CD4-positive, alpha-beta T cell treated with Interleukin-4 for 4 hours (primary cell): ENCODE results near the gene CPNE2.
A peak's percentile ranks its signal among the peaks of the same experiment; 100 is the strongest.

Experiments
- DNase-seq: peaks from one replicate; pipeline ENCODE4 v3.0.0-alpha.2; 2020

The CPNE2 gene

GRCh38 chr16:57127037-57127763 is 34.8 kb downstream of the CPNE2 start:
- DNase-seq, result no peak

DNA sequence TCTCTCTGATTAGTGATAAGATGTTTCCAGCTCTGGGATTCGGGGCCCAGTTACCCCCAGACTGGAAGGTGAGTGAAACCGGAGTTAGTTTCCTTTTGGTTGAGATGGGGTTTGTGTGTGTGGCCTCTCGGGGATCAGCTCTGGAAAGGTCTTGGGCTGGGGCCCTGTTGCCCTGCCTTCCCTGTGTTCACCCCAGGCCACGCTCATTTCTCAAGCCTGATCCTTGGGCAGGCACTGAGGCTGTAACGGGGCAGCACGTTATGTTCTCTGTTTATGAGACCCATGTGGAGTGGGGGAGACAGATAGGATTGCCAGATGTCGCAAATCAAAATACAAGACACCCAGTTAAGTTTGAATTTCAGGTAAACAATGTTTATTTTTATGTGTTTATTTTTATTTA is 35.5 kb downstream of the CPNE2 start:
- DNase-seq, result no peak

GRCh38 chr16:57128771-57129389 is 36.5 kb downstream of the CPNE2 start:
- DNase-seq, result peak; percentile 68

- no peak for DNase-seq
Measured at GRCh38 chr16:57130950-57131321, 38.6 kb downstream of the CPNE2 start.

DNA sequence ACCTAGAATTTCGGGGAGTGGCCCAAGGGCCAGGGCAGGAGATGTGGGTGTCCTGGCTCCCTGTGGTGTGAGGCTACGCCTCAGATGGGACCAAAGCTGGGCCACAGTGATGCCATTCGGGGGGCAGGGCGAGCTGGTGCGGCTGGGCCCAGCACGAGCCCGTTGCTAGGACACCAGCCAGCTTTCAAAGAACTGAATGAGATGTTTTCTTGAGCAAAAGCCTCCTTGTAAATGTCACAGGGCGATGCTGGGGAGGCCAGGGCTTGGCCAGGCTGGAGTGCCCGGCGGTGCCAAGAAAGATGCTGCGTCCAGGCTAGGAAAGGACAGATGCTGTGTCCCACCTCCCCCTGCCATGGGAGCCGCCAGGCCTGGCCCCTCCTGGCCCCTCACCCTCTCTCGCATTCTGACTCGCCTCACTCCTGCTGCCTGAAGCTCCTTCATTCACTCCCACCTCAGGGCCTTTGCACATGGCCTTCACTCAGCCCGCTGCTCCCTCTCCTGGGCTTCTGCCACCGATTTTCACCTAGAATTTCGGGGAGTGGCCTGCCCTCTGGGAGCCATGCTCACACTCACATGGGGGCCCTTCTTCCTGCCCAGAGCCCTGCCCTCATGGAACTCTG is 39.1 kb downstream of the CPNE2 start:
- DNase-seq, result no peak

DNA sequence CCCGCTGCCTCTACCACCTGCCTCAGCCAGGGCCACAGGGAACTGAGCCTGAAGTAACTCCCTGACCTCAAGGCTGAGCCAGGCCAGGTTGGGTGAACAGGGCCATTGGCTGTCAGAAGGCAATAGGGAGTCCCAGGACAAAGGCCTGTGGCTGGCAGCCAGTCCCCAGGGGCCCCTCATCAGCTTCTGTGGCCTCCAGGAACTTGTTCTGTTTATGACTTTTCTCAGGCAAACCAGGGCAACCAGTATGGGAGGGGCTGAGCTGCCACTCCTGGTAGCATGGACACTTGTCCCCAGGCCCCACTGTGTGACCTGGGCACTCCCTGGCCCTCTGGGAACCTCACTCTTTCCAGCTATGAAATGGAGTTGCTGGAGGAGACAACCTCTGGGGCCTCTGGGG is 40.1 kb downstream of the CPNE2 start:
- no peak for DNase-seq

DNA sequence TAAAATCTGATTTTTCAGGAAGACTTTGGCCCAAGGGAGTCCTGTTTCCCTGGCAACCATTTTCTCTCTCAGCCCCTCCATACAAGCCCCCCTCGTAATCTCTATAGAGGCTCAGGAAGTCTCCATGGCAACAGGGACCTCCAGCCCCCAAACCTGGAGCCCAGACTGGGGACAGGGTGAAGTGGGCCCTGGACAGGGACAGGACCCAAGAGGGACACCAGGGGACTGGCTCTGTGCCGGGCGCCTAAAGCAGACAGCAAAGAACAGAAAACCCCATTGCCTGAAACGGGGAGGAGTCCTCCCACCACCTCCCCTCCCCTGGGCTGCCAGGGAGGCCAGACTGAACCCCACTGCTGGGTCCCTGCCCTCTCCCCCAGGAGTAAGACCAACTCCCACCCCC is 40.6 kb downstream of the CPNE2 start:
- no peak for DNase-seq

- no peak for DNase-seq
Measured at GRCh38 chr16:57133886-57134285, 41.5 kb downstream of the CPNE2 start.

DNA sequence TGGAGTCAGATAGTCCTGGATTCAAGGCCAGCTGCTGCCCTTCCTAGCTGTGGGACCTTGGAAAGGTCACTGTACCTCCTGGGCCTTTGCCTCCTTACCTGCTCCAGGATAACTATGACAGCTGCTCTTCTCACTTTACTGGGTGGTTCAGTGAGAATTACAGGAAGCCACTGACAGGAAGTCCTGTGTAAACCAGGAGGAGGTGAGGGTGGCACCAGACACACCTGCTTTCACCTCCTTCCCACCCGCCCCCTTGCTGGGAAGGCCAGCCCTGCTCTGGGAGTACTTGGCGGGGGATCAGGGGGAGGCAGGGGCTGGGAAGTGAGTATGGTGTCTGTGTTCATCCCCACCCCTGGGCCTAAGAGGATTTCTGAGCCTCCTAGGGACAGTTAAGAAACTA is 42.6 kb downstream of the CPNE2 start:
- DNase-seq, result peak; percentile 58

GRCh38 chr16:57137043-57137442 is 44.7 kb downstream of the CPNE2 start:
- DNase-seq, result no peak

DNA sequence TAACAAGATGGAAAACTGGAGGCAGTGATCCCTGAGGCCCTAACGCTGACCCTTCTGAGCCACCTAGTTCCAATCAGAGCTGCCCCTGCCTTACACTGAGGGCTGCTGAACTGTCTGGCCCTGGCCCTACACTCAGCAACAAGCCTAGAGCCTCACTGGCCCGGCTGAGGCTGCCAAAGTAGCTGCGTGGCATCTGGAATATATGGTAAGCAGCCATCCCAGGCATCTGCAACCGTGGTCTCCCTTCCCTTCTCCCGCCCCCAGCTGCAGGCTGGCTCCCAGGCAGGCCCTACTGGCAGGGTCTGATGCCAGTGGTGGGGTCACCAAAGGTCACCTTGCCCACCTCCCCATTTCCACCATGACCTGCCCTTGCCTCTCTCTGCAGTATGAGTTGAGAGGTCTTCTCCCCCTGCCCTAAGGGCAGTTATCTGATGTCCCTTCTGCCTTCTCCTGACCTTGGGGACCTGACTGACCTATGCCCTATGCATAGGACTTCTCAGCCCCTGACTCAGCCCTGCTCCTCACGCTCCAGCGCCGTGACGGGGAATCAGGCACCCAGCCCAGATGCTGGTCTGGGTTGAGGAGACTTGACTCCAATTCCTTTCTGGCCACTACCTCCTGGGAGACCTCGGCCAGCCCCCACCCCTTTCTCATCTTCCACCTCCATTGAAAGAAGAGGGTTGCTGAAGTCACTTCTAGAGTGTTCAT is 45.3 kb downstream of the CPNE2 start:
- DNase-seq, result no peak

DNA sequence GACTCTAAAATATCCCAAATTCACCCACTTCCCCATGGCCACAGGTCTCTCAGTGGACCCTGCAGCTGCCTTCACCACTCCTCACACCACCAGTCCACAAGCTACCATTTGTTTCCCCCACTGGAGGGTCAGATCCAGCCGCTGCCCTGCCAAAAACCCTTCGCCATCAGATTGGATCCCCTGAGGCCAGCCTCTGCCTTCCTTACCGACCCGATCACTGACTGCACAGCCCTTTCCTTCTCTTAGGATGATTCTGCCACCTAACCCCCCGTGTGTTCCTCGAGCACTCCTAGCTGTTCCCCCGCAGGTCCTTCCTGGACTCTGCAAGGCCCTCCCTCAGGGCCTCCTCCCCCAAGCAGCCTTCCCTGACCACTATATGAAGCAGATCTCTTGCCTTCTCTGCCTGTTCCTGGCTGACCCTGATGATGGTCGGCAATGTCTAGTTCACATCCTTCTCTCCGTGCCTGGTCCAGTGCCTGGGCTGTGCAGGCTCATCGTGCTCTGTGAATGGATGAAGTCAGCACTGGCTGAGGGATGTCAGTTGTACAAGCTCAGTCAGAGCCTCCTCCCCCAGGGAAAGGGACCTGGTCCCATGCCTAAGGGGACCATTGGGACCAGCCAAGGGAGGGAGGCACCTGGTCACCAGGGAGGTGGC is 46.0 kb downstream of the CPNE2 start:
- no peak for DNase-seq

- no peak for DNase-seq
Measured at GRCh38 chr16:57140931-57141668, 48.7 kb downstream of the CPNE2 start.

DNA sequence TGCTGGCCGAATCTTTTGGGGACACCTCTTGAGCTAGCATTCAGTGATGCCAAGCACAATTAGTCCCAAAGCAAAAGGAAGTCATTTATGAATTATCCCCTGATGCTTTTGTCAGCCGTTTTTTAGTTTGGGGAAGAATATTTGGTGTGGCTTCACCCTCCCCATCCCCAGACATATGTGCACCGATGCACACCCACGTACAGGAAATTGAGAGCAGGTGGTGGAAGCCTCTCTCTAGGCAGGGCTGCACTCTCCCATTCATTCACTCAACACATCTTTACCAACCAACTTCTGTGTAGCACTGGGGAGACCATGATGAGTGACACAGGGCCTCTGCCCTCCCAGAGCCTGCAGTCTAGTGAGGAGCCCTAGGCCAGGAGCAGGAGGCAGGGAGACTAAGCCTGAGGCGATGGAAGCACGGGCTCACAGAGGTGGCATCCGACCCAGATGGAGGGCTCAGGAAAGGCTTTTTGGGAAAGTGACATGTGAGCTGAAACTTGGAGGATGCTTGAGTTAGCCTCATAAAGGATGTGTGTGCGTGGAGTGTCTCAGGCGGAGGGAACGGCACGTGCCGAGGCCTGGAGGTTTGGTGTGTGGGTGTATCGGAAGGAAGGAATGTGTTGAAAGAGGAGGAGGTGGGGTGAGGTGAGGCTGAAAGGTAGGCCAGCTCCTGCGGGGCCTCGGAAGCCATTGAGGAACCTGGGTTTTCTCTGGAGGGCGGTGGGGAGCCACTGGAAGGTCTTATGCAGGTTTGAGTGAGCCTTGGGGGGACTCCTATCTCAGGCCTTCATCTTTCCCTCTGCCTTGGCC is 49.6 kb downstream of the CPNE2 start:
- DNase-seq, result no peak

- DNase-seq, result no peak
Measured at GRCh38 chr16:57143149-57143921, 51.0 kb downstream of the CPNE2 start.

DNA sequence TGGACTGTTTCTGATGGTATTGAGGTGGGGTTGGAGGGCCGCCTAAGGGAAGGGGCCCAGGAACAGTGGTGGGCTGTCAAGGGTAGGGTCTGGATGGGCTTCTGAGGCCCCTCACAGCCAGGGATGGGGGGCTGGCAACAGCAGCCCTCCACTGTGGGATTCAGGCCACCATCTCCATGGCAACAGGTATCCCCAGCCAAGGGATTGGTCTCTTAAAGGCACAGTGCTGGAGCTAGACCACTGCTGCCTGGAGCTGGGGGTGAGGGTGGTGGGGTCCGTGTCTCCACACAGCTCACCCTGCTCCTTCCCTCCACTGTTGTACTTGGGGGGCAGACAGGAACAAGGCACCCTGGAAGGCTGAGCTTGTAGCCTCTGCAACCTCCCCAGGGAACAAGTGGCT is 51.6 kb downstream of the CPNE2 start:
- no peak for DNase-seq

DNA sequence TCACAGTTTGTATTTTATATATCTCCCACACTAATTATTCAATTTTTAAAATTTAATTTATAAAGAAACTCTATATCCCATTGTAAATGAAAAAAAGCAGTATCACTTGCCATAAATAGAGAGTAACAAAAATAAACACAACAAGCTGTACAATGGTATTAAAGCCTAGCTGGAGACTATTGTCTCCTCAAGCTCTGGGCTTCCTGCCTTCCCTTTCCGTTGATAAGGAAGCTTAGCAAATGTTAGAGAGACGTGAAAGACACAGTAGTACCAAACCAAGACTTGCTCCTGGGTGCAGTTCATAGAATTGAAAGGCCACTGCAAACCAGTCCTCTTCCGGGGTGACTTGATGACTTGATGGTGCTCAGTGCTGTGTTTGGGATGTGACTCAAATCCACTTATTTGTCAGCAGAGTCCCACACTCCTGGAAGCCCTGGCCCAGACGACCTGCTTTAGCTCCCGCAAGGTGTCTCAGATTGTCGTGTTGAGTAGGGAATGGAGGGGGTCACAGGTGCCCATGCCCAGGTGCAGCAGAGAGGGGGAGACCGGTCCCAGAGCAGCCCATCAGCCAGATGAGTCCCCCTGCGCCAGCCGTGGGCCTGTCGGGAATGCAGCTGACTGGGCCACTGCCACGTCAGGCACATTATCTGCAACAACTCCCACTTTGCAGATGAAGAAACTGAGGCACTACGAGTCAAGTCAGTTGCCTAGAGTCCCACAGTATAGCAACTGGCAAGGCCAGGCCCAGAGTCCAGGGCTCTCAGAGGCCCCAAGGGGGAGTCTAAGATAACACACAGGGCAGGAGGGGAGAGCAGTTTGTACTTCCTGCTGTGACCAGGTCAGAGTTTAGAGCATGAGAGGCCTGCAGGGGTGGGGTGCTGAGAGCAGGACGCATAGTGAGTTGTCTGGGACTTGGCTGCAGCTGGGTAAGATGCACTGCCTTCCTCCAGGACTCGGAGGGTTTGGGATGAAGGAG is 53.0 kb downstream of the CPNE2 start:
- DNase-seq, result no peak

- no peak for DNase-seq
Measured at GRCh38 chr16:57146040-57146647, 53.8 kb downstream of the CPNE2 start.

- DNase-seq, result no peak
Measured at GRCh38 chr16:57146735-57147134, 54.4 kb downstream of the CPNE2 start.
